HL-60 (cell line): ENCODE measurements around the gene TMEM126A.
"Not testable (repeated sequence)": the region's sequence is repeated elsewhere in the genome, so short reads cannot be mapped to it uniquely, and the experiment has no call there.

Source experiments
- DNase-seq, 2 experiments: peaks; one replicate each; pipeline ENCODE4 v3.0.0-alpha.2; 2010 to 2020; ENCODE audit warnings: low read depth in 1 of 2, low spot score in 1 of 2
- H3K27ac ChIP-seq: fragments of 250-450 bp; sonication (Bioruptor Pico); replicated peaks from 2 replicates; pipeline ENCODE4 v1.5.1; 2020; ENCODE audit warnings: mild to moderate bottlenecking, moderate library complexity
- H3K27me3 ChIP-seq: fragments of 250-450 bp; sonication (Bioruptor Pico); 2 replicates; pipeline ENCODE4 v1.5.1; 2021; ENCODE audit warnings: mild to moderate bottlenecking, moderate library complexity; ENCODE audit not compliant: insufficient read depth, poor library complexity, severe bottlenecking
- H3K4me3 ChIP-seq: replicated peaks from 2 replicates; pipeline ENCODE4 v1.5.1; 2011; ENCODE audit warnings: mild to moderate bottlenecking, control low read depth, low read length; ENCODE audit not compliant: insufficient read depth
- CTCF ChIP-seq: IDR thresholded peaks from one replicate; pipeline ENCODE4 v1.5.1; 2011; ENCODE audit warnings: low read length, control low read depth, inconsistent platforms; ENCODE audit not compliant: insufficient read depth
- GABPA ChIP-seq: IDR thresholded peaks from 2 replicates; pipeline ENCODE4 v1.6.1; 2012; ENCODE audit warnings: low read depth
- POLR2AphosphoS5 ChIP-seq: IDR thresholded peaks from 2 replicates; pipeline ENCODE4 v1.6.1; 2012; ENCODE audit warnings: low read depth
- REST ChIP-seq: IDR thresholded peaks from 2 replicates; pipeline ENCODE4 v1.6.1; 2012; ENCODE audit warnings: low read depth; ENCODE audit not compliant: insufficient replicate concordance
- SPI1 ChIP-seq: IDR thresholded peaks from 2 replicates; pipeline ENCODE4 v1.6.1; 2012; ENCODE audit warnings: low read depth, mild to moderate bottlenecking, borderline replicate concordance

Gene TMEM126A

DNA sequence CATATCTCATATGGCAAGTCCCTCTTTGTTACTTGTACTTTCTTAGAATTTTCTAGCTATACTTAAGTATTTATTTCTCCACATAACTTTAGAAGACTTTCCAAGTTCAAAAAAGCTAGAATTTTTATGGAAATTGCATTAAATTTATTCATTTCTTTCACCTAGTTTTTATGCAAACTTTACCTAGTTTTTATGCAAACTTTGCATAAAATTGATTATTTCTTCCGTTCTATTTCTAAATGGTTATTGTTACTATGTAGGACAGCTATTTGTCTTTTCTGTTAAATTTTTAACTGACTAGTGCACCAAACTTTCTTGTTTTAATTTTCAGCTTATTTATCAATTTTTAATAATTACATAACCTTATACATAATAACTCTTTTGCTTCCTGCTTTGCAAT lies 20.4 kb downstream of the TMEM126A start:
- H3K27me3 ChIP-seq, result no peaks in the 10 kb centered on the region
- no peak overlapping the region for H3K4me3 ChIP-seq
- H3K27ac ChIP-seq, result no peak overlapping the region
- TF ChIP-seq CTCF (no peak), POLR2AphosphoS5 (no peak), GABPA (no peak)
- no peak for DNase-seq

DNA sequence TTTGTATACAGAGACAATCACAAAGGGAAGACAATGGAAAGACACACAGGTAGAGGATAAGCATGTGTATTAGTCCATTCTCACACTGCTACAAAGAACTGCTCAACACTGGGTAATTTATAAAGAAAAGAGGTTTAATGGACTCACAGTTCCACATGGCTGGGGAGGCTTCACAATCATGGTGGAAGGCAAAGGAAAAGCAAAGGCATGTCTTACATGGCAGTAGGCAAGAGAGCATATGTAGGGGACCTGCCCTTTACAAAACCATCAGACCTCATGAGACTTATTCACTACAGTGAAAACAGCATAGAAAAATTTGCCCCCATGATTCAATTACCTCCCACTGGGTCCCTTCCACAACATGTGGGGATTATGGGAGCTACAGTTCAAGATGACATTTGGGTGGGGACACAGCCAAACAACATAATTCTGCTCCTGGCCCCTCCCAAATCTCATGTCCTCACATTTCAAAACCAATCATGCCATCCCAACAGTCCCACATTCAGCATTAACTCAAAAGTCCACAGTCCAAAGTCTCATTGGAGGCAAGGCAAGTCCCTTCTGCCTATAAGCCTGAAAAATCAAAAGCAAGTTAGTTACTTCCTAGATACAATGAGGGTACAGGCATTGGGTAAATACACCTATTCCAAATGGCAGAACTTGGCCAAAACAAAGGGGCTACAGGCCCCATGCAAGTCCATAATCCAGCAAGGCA lies 23.3 kb downstream of the TMEM126A start:
- H3K4me3 ChIP-seq, H3K27me3 ChIP-seq, DNase-seq, H3K27ac ChIP-seq: not testable (repeated sequence)

DNA sequence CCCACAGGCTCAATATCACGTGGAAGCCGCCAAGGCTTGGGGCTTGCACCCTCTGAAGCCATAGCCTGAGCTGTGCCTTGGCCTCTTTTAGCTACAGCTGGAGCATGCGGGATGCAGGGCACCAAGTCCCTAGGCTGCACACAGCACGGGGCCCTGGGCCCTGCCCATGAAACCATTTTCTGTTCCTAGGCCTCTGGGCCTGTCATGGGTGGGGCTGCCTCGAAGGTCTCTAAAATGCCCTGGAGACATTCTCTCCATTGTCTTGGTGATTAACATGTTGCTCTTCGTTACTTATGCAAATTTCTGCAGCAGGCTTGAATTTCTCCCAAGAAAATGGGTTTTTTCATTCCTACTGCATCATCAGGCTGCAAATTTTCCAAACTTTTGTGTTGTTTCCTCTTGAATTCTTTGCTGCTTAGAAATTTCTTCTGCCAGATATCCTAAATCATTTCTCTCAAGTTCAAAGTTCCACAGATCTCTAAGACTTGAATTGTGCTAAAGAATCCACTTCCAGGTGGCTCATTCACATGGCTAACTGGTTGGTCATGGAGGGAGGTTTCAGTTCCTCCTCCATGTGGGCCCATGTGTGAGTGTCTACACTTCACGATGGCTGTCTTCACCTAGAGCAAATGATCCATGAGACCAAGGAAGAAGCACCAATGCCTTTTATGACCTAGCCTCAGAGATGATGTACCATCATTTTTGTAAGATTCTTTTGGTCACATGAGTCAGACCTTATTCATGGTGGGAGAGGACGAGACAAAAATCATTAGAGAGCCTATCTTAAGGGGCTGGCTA lies 24.5 kb downstream of the TMEM126A start:
- TF ChIP-seq POLR2AphosphoS5 (no peak), GABPA (no peak)
- Histone ChIP-seq H3K4me3 (no peak overlapping the region), H3K27ac (no peak overlapping the region), H3K27me3 (no peaks in the 10 kb centered on the region)
- DNase-seq, result no peak

DNA sequence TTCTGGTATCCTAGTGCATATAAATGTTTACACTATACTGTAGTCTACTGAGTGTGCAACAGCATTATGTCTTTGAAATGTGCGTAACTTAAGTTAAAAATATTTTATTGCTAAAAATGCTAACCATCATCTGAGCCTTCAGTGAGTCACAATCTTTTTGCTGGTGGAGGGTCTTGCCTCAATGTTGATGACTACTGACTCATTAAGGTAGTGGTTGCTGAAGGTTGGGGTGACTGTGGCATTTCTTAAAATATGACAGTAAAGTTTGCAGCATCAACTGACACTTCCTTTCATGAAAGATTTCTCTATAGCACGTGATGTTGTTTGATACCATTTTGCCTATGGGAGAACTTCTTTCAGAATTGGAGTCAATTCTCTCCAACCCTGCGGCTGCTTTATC lies 25.6 kb downstream of the TMEM126A start:
- DNase-seq, result no peak
- Histone ChIP-seq H3K27ac (no peak overlapping the region), H3K27me3 (no peaks in the 10 kb centered on the region), H3K4me3 (no peak overlapping the region)
- TF ChIP-seq POLR2AphosphoS5 (no peak), SPI1 (no peak), CTCF (no peak), GABPA (no peak), REST (no peak)

- TF ChIP-seq SPI1, result no peak
- no peak for TF ChIP-seq POLR2AphosphoS5
- no peak for TF ChIP-seq REST
- no peak for TF ChIP-seq GABPA
- no peak for TF ChIP-seq CTCF
- no peak overlapping the region for H3K4me3 ChIP-seq
- H3K27me3 ChIP-seq, result no peaks in the 10 kb centered on the region
- H3K27ac ChIP-seq, result no peak overlapping the region
- DNase-seq, result no peak
Measured at GRCh38 chr11:85679576-85679975, 31.8 kb downstream of the TMEM126A start.
